T-helper 1 cell treated with Interleukin-12 subunit alpha and Interleukin-12 subunit beta and Interleukin-4 antibody, amounts not matched to agents 30 μg/mL and 1 μg/mL, for 36 hours (primary cell): Measurements from ENCODE around the gene HDAC4.

ENCODE experiments used
- H3K27ac Mint-ChIP-seq: one replicate; pipeline ENCODE4 v1.8.0; 2021; ENCODE audit warnings: mild to moderate bottlenecking, mixed read lengths
- H3K27me3 Mint-ChIP-seq: one replicate; pipeline ENCODE4 v1.8.0; 2021; ENCODE audit warnings: low read depth, mixed read lengths
- H3K36me3 Mint-ChIP-seq: one replicate; pipeline ENCODE4 v1.8.0; 2021; ENCODE audit warnings: low read depth, mixed read lengths
- H3K4me1 Mint-ChIP-seq: one replicate; pipeline ENCODE4 v1.8.0; 2021; ENCODE audit warnings: low read depth, mixed read lengths
- H3K4me3 Mint-ChIP-seq: one replicate; pipeline ENCODE4 v1.8.0; 2021; ENCODE audit warnings: mild to moderate bottlenecking, moderate library complexity, mixed read lengths
- H3K9me3 Mint-ChIP-seq: one replicate; pipeline ENCODE4 v1.8.0; 2021; ENCODE audit warnings: mixed read lengths

HDAC4 gene

GRCh38 chr2:239260546-239261327 is 140.1 kb downstream of the HDAC4 start:
- H3K4me1 Mint-ChIP-seq: peaks cover 75% of the 10 kb centered on the region
- peak overlapping the region; percentile 79 for H3K4me3 Mint-ChIP-seq
- peaks cover 24% of the 10 kb centered on the region for H3K36me3 Mint-ChIP-seq
- H3K9me3 Mint-ChIP-seq: peaks cover 10% of the 10 kb centered on the region
- peak overlapping the region; percentile 90 for H3K27ac Mint-ChIP-seq
- no peaks in the 10 kb centered on the region for H3K27me3 Mint-ChIP-seq

- Mint-ChIP-seq H3K4me1 (peaks cover 73% of the 10 kb centered on the region), H3K27me3 (peaks cover under 1% of the 10 kb centered on the region), H3K4me3 (peak overlapping the region; percentile 79), H3K36me3 (peaks cover 23% of the 10 kb centered on the region), H3K9me3 (peaks cover 10% of the 10 kb centered on the region), H3K27ac (peak overlapping the region; percentile 90)
These were observed 141.1 kb downstream of the HDAC4 start for GRCh38 chr2:239259603-239260298.

DNA sequence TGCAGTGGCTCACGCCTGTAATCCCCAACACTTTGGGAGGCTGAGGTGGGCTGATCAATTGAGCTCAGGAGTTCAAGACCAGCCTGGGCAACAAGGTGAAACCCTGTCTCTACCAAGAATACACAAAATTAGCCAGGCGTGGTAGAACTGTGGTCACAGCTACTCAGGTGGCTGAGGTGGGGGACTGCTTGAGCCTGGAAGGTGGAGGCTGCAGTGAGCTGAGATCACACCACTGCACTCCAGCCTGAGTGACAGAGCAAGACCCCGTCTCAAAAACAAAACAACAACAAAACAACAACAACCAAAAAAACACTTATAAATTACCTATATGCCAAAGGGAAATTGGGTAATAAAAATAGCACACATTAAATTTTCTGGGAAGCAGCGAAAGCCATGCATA is 141.6 kb downstream of the HDAC4 start:
- Mint-ChIP-seq H3K36me3 (peaks cover 29% of the 10 kb centered on the region), H3K27ac (peak overlapping the region; percentile 90), H3K27me3 (peaks cover 7% of the 10 kb centered on the region), H3K9me3 (peaks cover 10% of the 10 kb centered on the region), H3K4me1 (peaks cover 74% of the 10 kb centered on the region), H3K4me3 (peak overlapping the region; percentile 79)

GRCh38 chr2:239258248-239258647 is 142.6 kb downstream of the HDAC4 start:
- H3K4me1 Mint-ChIP-seq: peaks cover 79% of the 10 kb centered on the region
- peaks cover 10% of the 10 kb centered on the region for H3K27me3 Mint-ChIP-seq
- H3K9me3 Mint-ChIP-seq: peaks cover 10% of the 10 kb centered on the region
- H3K36me3 Mint-ChIP-seq: peaks cover 33% of the 10 kb centered on the region
- H3K27ac Mint-ChIP-seq: peak overlapping the region; percentile 90
- peak overlapping the region; percentile 79 for H3K4me3 Mint-ChIP-seq

- peaks cover 39% of the 10 kb centered on the region for H3K36me3 Mint-ChIP-seq
- peaks cover 10% of the 10 kb centered on the region for H3K9me3 Mint-ChIP-seq
- peak overlapping the region; percentile 51 for H3K4me3 Mint-ChIP-seq
- peaks cover 84% of the 10 kb centered on the region for H3K4me1 Mint-ChIP-seq
- H3K27ac Mint-ChIP-seq: peak overlapping the region; percentile 90
- H3K27me3 Mint-ChIP-seq: peaks cover 10% of the 10 kb centered on the region
These were observed 143.3 kb downstream of the HDAC4 start for GRCh38 chr2:239257511-239257937.

DNA sequence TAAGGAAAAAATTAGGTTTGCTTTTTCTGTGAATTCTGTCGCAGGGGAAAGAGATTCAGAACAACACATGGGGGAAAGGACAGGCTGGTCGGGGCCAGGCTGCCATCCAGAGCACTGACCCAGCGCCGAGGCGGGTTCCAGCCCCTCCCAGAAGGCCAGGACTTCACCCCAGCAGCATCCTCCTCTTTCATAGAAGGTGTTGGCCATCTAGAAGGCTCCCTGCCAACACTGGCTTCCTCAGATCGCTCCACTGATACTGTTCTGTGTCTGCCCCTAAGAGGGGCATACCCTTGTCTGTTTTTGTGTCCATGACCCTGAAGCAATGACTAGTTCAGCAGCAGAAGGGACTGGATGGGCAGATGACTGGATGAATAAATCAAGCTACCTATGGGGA is 144.5 kb downstream of the HDAC4 start:
- H3K27ac Mint-ChIP-seq: no peak overlapping the region
- peaks cover 83% of the 10 kb centered on the region for H3K4me1 Mint-ChIP-seq
- peaks cover 10% of the 10 kb centered on the region for H3K27me3 Mint-ChIP-seq
- H3K4me3 Mint-ChIP-seq: no peak overlapping the region
- peaks cover 10% of the 10 kb centered on the region for H3K9me3 Mint-ChIP-seq
- H3K36me3 Mint-ChIP-seq: peaks cover 40% of the 10 kb centered on the region

DNA sequence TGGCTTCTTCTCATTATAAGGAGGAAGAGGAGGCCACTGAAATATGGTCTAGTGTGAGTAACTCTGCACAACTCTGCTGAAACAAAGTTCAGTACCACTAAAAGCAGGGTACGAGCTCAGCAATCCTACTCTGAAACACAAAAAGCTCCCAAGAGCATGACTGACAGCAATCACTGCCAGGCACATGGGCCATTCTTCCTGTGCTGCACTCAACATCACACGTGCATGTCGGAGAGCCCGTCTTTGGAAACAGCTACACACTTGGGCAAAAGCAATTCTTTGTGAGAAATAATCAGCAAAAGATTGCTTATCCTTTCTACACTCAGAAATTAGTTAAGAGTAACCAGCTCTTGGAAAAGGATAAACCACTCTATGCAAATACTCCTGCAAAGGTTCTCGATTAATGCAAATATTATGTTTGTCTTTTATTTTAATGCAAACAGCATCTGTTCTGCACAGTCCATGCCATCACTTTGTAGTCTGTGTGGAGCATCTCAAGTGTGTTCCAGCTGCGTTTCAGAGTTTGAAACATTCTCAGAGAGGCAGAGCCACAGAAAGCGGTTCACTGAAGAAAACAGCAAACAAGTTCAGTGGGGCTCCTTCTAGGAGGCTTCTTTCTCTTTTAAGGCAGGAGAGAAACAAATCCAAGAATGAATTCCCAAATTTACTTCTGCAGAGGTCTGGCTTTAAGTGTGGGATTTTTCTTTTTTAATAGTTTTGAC is 145.0 kb downstream of the HDAC4 start:
- Mint-ChIP-seq H3K27ac (no peak overlapping the region), H3K9me3 (peaks cover 10% of the 10 kb centered on the region), H3K4me3 (no peak overlapping the region), H3K27me3 (peaks cover 10% of the 10 kb centered on the region), H3K4me1 (peaks cover 79% of the 10 kb centered on the region), H3K36me3 (peaks cover 40% of the 10 kb centered on the region)

DNA sequence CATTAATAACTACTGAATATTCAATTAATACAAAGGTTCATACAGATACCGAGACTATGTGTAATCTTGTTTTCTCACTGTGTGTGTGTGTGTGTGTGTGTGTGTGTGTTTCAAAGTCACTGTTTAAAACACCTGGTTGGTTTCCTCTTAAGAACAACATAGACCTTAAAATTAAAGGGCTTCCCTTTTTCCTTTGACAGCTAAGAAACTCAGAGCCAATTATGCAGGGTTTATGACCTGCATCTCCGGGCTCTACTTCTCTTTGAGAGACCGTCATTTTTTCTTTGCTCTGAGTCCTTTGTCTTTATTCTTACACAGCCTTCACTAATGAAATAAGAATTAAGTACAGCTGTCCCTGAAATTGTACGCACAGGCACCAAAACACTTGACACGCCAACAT is 145.6 kb downstream of the HDAC4 start:
- Mint-ChIP-seq H3K9me3 (peaks cover 10% of the 10 kb centered on the region), H3K27ac (no peak overlapping the region), H3K4me3 (no peak overlapping the region), H3K36me3 (peaks cover 38% of the 10 kb centered on the region), H3K4me1 (peaks cover 73% of the 10 kb centered on the region), H3K27me3 (peaks cover 10% of the 10 kb centered on the region)

DNA sequence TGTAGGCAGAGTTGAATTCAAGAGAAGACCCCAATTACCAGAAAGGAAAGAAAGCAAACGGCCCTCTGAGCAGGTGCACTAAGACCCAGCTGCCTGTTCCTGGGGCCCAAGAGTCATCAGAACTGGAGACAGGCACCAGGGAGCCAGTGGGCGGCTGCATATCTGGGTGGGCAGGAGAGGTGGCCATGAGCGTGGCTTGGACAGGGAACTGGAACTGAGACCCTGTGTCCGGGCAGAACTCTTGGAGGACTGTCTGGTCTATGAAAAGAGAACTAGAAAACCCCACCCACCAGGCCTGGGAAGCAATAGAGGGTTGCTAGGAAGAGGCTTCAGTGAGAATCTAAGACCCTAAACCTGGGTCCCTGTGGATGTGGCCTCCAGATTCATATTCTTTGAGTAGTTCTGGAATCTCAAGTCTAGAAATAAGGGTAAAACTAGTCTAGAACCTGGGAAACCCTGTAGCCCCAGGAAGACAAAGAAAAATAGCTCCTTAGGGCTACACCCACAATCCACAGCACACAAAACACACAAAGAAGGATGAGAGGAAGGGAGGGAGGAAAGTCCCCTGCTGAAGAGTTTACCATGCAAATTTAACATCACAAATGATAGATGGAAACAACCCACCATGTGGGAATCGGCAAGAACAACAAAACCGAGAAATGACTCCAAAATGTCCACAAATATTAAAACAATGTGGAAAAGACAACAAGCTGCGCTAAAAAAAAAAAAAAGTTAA is 147.0 kb downstream of the HDAC4 start:
- peaks cover 10% of the 10 kb centered on the region for H3K27me3 Mint-ChIP-seq
- peaks cover 10% of the 10 kb centered on the region for H3K9me3 Mint-ChIP-seq
- peaks cover 60% of the 10 kb centered on the region for H3K4me1 Mint-ChIP-seq
- no peak overlapping the region for H3K4me3 Mint-ChIP-seq
- H3K36me3 Mint-ChIP-seq: peaks cover 36% of the 10 kb centered on the region
- H3K27ac Mint-ChIP-seq: no peak overlapping the region

GRCh38 chr2:239253264-239253663 is 147.6 kb downstream of the HDAC4 start:
- no peak overlapping the region for H3K4me3 Mint-ChIP-seq
- H3K4me1 Mint-ChIP-seq: peaks cover 59% of the 10 kb centered on the region

GRCh38 chr2:239252801-239253200 is 148.0 kb downstream of the HDAC4 start:
- Mint-ChIP-seq H3K27me3 (peaks cover 10% of the 10 kb centered on the region), H3K27ac (no peak overlapping the region), H3K36me3 (peaks cover 37% of the 10 kb centered on the region), H3K4me1 (peaks cover 55% of the 10 kb centered on the region), H3K9me3 (peaks cover 7% of the 10 kb centered on the region), H3K4me3 (no peak overlapping the region)

More at GRCh38 chr2:239253264-239253663, 147.6 kb downstream of the HDAC4 start:
- Mint-ChIP-seq H3K9me3 (peaks cover 10% of the 10 kb centered on the region), H3K27me3 (peaks cover 10% of the 10 kb centered on the region), H3K36me3 (peaks cover 40% of the 10 kb centered on the region), H3K27ac (no peak overlapping the region)

DNA sequence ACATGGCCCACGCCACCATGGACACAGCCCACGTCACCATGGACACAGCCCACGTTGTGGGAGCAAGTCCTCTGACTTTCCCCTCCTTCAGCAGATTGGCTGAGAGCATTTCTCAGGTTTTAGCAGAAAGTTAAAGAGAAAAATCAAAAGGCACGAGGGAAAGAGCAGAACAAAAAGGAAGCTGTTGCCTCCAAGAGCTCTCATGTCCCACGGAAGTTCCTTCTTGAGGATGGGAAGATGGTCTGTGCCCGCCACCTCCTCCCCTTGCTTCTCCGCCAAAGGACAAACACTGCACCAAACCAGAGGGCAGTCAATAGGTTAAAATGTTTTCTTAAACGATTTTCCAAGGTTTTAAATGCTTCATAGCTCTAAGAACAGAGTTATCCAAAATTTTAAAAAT is 148.4 kb downstream of the HDAC4 start:
- Mint-ChIP-seq H3K4me1 (peaks cover 55% of the 10 kb centered on the region), H3K27ac (no peak overlapping the region), H3K27me3 (peaks cover 10% of the 10 kb centered on the region), H3K9me3 (peaks cover 3% of the 10 kb centered on the region), H3K36me3 (peaks cover 33% of the 10 kb centered on the region), H3K4me3 (no peak overlapping the region)

- H3K9me3 Mint-ChIP-seq: no peaks in the 10 kb centered on the region
- peaks cover 10% of the 10 kb centered on the region for H3K27me3 Mint-ChIP-seq
These were observed 148.8 kb downstream of the HDAC4 start for GRCh38 chr2:239251971-239252370.

More at GRCh38 chr2:239251971-239252370, 148.8 kb downstream of the HDAC4 start:
- Mint-ChIP-seq H3K27ac (no peak overlapping the region), H3K4me3 (no peak overlapping the region), H3K4me1 (peaks cover 55% of the 10 kb centered on the region), H3K36me3 (peaks cover 33% of the 10 kb centered on the region)
